SHP77 (cell line): ENCODE results near the gene MTHFR.
"Not testable (repeated sequence)": the region's sequence is repeated elsewhere in the genome, so short reads cannot be mapped to it uniquely, and the experiment has no call there.

Source experiments
- DNase-seq, 2 experiments: peaks; one replicate each; lab custom pipeline; 2025; lab: John Stamatoyannopoulos, UW

The MTHFR gene

GRCh38 chr1:11833497-11833896 lies 27.7 kb upstream of the MTHFR start:
- no peak for DNase-seq

- peak in 1 of 2 experiments; percentile 33 for DNase-seq
Observed at GRCh38 chr1:11831945-11832725, 26.4 kb upstream of the MTHFR start.

DNA sequence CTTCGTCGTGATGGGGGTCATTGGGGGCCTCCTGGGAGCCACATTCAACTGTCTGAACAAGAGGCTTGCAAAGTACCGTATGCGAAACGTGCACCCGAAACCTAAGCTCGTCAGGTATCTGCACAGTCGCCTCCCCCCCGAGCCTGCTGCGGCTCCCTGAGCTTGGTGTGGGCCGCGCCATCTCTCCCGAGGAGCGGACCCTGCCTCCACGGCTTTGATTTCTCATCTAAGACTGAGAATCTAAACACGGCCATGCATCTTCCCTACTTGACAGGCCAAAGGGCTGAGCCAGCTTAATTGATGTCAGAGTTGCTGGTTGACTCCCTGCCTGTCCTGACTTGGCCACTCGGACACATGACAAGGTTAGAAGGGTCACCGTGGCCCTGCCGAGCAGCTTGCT lies 22.7 kb upstream of the MTHFR start:
- no peak for DNase-seq

- no peak for DNase-seq
Observed at GRCh38 chr1:11826946-11827345, 21.2 kb upstream of the MTHFR start.

GRCh38 chr1:11825131-11825530 lies 19.4 kb upstream of the MTHFR start:
- DNase-seq: no peak

DNA sequence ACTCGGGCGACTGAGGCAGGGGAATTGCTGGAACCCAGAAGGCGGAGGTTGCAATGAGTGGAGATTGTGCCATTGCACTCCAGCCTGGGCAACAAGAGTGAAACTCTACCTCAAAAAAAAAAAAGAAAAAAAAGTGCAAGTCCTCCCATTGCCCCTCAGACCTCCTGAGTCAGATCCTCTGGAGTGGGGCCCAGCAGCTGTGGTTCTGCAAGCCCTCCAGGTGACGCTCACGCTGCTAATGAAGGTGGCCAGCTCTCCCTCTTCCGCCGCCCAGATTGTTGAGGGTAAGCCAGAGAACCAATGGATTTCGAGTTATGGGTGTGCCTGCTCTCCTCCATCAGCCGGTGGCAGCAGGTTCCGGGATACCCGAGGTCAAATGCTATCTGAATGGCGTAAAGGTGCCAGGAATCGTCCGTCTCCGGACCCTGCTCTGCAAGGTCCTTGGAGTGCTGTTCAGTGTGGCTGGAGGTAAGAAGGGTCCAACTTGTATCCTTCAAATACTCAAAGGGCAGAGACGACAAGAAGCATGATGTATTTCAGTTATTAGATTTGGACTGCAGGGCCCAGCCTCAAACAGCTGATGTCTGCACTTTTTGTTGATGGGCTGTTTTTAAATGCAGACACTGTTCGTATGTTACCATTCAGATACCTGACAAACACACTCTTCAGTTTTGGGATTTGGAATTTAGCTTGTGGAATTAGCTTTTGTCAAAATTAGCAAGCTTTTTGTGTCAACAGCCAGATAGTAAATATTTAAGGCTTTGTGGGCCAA lies 17.8 kb upstream of the MTHFR start:
- no peak for DNase-seq

- no peak for DNase-seq
Observed at GRCh38 chr1:11822091-11822490, 16.3 kb upstream of the MTHFR start.

DNA sequence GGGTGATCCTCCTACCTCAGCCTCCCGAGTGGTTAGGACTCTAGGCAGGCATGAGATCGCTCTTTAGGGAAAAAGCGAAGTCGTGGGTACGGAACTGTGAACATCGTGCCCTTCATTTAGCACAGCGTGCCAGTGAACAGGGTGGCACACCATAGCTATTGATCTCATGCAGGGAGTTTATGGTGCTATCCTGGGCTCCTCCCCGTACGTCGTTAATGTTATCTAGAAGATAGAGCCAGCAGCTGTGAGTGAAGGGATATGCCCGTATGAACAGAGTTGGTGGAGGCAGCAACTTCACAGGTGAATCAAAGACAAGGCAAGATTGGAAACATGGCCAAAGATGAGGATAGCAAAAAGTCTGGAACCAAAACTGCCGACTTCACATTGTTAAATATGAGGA lies 11.4 kb upstream of the MTHFR start:
- DNase-seq: no peak

- DNase-seq: no peak
Observed at GRCh38 chr1:11813021-11813420, 7.3 kb upstream of the MTHFR start.

GRCh38 chr1:11807133-11807532 lies 1.4 kb upstream of the MTHFR start:
- DNase-seq: no peak

- peak in 1 of 2 experiments; percentile 8 for DNase-seq
Observed at GRCh38 chr1:11806307-11806936, 658 bp upstream of the MTHFR start.

- DNase-seq: peak in 1 of 2 experiments; percentile 28
Observed at GRCh38 chr1:11804666-11805421, 920 bp downstream of the MTHFR start.

DNA sequence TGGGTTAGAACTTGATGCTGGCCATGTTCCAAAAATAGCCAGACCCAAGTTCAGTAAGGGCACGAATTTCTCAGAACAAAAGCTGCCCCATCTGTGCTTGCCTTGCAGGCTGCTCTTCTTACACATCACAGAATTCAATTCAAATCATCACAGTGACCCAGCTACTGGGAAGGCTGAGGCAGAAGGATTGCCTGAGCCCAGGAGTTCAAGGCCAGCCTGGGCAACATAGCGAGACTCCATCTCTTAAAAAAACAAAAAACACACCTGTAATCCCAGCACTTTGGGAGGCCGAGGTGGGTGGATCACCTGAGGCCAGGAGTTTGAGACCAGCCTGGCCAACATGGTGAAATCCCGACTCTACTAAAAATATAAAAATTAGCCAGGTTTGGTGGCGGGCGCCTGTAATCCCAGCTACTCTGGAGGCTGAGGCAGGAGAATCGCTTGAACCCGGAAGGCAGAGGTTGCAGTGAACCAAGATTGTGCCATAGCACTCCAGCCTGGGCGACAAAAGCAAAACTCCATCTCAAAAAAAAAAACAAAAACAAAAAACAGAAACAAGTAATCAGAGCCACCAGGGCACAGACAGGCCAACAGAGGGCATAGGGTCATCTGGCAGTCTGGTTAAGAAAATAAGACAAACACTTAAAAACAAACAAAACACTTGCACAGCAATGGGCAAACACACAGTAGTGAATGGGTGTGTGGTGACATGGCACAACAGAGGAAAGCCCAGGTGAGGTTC lies 1.7 kb downstream of the MTHFR start:
- not testable (repeated sequence) for DNase-seq

GRCh38 chr1:11802973-11803885 lies 2.5 kb downstream of the MTHFR start:
- peak; percentile 3 to 24 for DNase-seq

DNA sequence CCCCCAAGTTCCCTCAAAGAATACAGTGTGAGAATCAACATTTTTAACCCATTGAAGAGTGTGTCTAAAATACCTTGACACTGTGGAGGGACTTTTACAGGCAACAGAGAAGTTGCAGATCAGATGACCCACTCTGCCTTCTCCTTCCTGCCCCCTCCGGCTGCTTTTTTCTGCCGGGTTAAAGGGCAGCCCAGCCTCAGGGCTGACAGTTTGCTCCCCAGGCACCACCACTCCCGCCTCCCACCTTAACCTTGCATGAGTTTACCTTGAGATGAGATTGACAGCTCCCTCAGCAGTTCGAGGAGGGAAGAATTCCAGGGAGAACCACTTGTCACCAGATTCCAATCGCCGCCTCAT lies 3.2 kb downstream of the MTHFR start:
- DNase-seq: no peak

DNA sequence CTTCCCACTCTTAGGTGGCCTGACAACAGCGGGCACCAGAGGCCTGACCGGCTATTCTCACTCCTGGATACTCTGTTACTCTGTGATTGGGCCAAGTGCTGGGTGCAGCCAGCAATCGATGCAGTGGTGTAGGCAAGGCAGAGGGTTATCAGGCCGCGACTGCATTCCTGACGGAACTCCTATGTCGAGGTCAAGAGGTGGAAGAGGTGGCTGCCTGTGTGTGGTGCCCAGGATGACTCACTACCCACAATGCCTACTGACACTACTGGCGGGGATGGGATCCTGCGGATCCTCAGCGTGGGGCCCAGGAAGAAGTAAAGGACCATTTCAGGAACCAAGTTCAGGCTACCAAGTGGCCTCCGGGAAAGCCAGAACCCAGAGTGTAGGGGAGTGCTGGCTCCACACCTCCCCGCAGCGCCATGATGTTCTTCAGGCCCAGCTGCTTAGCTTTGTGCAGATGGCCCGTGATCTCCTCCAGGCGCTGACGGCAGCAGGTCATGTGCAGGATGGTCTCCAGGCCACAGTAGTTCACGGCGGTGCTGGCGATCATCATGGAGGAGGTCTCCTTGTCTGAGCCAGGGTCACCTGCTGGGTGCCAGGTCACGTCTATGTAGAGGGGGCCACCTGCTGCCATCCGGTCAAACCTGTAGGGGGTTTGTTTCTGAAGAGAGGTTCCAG lies 4.9 kb downstream of the MTHFR start:
- no peak for DNase-seq

DNA sequence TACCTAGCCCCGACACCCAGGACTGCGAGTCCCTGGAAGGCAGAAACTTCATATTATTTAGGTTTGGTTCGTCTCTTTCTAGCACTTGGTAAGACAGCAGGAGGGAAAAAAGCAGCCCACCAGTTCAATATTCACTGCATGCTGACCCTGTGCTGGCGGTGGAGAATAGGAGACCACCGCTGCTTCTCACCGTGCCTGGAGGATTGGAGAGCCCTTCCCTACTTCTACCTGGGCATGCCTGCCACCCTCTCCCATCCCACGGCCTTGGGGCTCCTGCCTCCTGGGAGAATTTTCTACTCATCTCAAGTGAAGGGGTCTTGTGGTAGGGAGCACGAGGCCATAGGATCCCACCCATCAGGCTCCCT lies 5.4 kb downstream of the MTHFR start:
- no peak for DNase-seq

GRCh38 chr1:11799896-11800295 lies 5.9 kb downstream of the MTHFR start:
- DNase-seq: no peak

DNA sequence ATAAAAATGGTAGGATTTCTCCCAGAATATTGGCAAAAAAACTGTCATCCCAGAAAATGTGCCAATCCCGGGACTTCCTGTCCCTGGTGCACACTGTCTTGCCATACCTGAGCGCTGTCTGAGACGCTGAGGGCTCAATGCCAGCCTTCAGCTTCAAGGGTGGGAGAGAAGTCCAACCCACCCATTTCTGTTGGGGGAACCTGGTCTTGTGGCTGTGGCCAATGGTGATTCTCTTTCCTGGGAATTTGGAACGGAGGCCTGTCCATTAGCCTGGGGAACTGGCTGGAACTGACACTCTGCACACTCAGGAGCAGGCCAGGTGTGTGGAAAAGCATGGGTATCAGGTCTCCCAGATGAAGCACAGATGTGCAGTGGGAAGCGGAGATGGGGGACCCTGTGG lies 6.7 kb downstream of the MTHFR start:
- no peak for DNase-seq
